ENCODE data around the gene NFAT5.

DNA sequence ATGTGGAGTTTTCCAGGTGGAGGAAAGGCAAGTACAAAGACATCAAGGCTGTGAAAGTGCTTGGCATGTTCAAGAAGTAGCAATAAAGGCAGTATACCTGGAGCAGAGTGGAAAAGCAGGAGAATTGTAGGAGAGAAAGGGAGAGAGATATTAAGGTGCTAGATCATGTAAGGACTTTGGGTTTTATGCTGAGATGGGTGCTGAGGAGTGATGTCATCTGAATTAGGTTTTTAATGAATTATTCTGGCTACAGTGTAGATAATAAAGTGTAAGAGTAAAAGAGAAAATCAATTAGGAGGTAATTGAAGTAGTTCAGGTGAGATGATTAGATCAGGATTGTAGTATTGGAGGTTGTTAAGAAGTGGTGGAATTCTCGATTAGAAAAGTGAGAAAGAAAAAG, 34.0 kb downstream of the NFAT5 start:
- TF ChIP-seq, protein P1, sequence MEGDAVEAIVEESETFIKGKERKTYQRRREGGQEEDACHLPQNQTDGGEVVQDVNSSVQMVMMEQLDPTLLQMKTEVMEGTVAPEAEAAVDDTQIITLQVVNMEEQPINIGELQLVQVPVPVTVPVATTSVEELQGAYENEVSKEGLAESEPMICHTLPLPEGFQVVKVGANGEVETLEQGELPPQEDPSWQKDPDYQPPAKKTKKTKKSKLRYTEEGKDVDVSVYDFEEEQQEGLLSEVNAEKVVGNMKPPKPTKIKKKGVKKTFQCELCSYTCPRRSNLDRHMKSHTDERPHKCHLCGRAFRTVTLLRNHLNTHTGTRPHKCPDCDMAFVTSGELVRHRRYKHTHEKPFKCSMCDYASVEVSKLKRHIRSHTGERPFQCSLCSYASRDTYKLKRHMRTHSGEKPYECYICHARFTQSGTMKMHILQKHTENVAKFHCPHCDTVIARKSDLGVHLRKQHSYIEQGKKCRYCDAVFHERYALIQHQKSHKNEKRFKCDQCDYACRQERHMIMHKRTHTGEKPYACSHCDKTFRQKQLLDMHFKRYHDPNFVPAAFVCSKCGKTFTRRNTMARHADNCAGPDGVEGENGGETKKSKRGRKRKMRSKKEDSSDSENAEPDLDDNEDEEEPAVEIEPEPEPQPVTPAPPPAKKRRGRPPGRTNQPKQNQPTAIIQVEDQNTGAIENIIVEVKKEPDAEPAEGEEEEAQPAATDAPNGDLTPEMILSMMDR (IDR thresholded peaks at IDR 0.05): no peak
- TF ChIP-seq POLR2A (IDR thresholded peaks at IDR 0.05): no peak
